ENCODE results near the gene RAD52. TPM values are rescaled to one million over a fixed set of nuclear protein-coding genes. Genes with fewer than 3 reads are reported as not detected.
A peak's percentile ranks its signal among the peaks of the same experiment; 100 is the strongest.

RAD52 gene
- polyA plus RNA-seq, 2 of the 4 experiments (the other 2 are of a cell fraction), result 12.9 to 29.6 TPM

- TF ChIP-seq ELK1 (IDR thresholded peaks at IDR 0.05; ENCODE audit: low read depth, low read length) (no peak), JUNB (IDR thresholded peaks at IDR 0.05) (no peak), MYC (IDR thresholded peaks at IDR 0.05; ENCODE audit: borderline replicate concordance, low read length) (peak; percentile 63; the same call in 1 of the 2 replicates), ZFP36 (IDR thresholded peaks at IDR 0.05; ENCODE audit: borderline replicate concordance, partially characterized antibody) (no peak), EP300 (IDR thresholded peaks at IDR 0.05) (no peak), PHF8 (IDR thresholded peaks at IDR 0.05; ENCODE audit: borderline replicate concordance, low read depth) (peak; percentile 83), RAD21 (conservative IDR thresholded peaks at IDR 0.05 in 1 of 2, IDR thresholded peaks at IDR 0.05 in 1 of 2) (no peak; a peak in 2 of 5 replicates), NFE2L2 (conservative IDR thresholded peaks at IDR 0.05; ENCODE audit: low read length) (no peak), CBX2 (IDR thresholded peaks at IDR 0.05; ENCODE audit: borderline replicate concordance, low read depth) (no peak), KDM1A (IDR thresholded peaks at IDR 0.05; ENCODE audit: low read depth) (no peak), NR3C1 (IDR thresholded peaks at IDR 0.05) (no peak), MAX (IDR thresholded peaks at IDR 0.05) (peak; percentile 93), RCOR1 (IDR thresholded peaks at IDR 0.05; ENCODE audit: low read depth, low read length) (no peak), POLR2AphosphoS2 (conservative IDR thresholded peaks at IDR 0.05; ENCODE audit: low read length) (no peak), CHD4 (IDR thresholded peaks at IDR 0.05; ENCODE audit: borderline replicate concordance) (no peak), ATOH8 (CRISPR knock-in tag; IDR thresholded peaks at IDR 0.05; ENCODE audit: low read depth) (no peak), EHMT2 (IDR thresholded peaks at IDR 0.05; ENCODE audit: low read depth) (no peak), HOXA7 (CRISPR knock-in tag; IDR thresholded peaks at IDR 0.05) (0 out of 2 replicates have a peak, but pooled peaks have one; percentile 37), MAZ (IDR thresholded peaks at IDR 0.05; ENCODE audit: borderline replicate concordance, low read depth, low read length) (peak; percentile 52; the same call in 1 of the 2 replicates), TFCP2L1 (CRISPR knock-in tag; IDR thresholded peaks at IDR 0.05) (peak; percentile 81; the same call in 1 of the 2 replicates), HOXB13 (CRISPR knock-in tag; IDR thresholded peaks at IDR 0.05; ENCODE audit: low read depth) (no peak; the same call in 1 of the 2 replicates), ZSCAN20 (CRISPR knock-in tag; IDR thresholded peaks at IDR 0.05) (no peak), KDM5A (IDR thresholded peaks at IDR 0.05) (no peak), HEYL (CRISPR knock-in tag; IDR thresholded peaks at IDR 0.05) (0 out of 2 replicates have a peak, but pooled peaks have one; percentile 11), SREBF2 (IDR thresholded peaks at IDR 0.05) (no peak), NPAS2 (CRISPR knock-in tag; IDR thresholded peaks at IDR 0.05; ENCODE audit: borderline replicate concordance) (no peak), FOSB (CRISPR knock-in tag; IDR thresholded peaks at IDR 0.05) (peak; percentile 68; the same call in 1 of the 2 replicates), FOSL2 (IDR thresholded peaks at IDR 0.05) (no peak), FOSL2 (CRISPR knock-in tag; IDR thresholded peaks at IDR 0.05) (no peak), RARB (CRISPR knock-in tag; IDR thresholded peaks at IDR 0.05) (no peak), BHLHE40 (IDR thresholded peaks at IDR 0.05; ENCODE audit: low read depth, low read length) (no peak), HMGXB4 (CRISPR knock-in tag; IDR thresholded peaks at IDR 0.05; ENCODE audit: borderline replicate concordance) (no peak; the same call in none of the 2 replicates), GATA3 (IDR thresholded peaks at IDR 0.05; ENCODE audit: borderline replicate concordance) (peak; percentile 54; the same call in 1 of the 2 replicates), ESRRA (IDR thresholded peaks at IDR 0.05; ENCODE audit: borderline replicate concordance, low read length) (no peak), PBX3 (IDR thresholded peaks at IDR 0.05) (no peak), HOXB5 (CRISPR knock-in tag; IDR thresholded peaks at IDR 0.05) (peak; percentile 86), USF2 (IDR thresholded peaks at IDR 0.05) (no peak), SMC3 (IDR thresholded peaks at IDR 0.05) (peak; percentile 14; the same call in 1 of the 3 replicates), ZC3H11A (IDR thresholded peaks at IDR 0.05) (no peak)
Measured at GRCh38 chr12:990661-991349, 41.3 kb upstream of the RAD52 start, which contains the start of gene ERC1 (continued).
